ENCODE measurements around the gene ARHGAP21. TPM values are rescaled to one million over a fixed set of nuclear protein-coding genes. Genes with fewer than 3 reads are reported as not detected.

The ARHGAP21 gene
- total RNA-seq, 1 experiment from 2014 or later = 45.8 TPM

DNA sequence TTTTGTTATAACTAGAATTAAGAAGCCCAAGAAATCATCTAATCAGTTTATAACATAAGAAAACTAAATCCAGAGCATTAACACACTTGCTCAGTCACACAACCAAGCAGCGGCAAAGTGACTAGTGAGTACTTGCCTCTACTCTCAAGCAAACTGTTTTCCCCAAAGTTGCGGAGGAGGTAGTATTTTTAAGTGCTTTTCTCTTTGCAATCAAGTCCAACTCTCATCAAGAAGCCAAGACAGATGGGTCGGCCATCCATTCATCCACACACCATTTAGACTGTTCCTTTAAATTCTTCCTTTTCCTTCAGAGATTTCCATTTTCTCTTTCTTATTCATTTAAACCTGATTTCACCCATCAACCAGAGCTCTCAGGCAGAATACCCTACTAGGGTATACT is 25.4 kb downstream of the ARHGAP21 start:
- POLR2A ChIA-PET = no interaction called here
- CTCF ChIA-PET = no interaction called here
- DNase-seq (ENCODE audit: low read depth, low spot score) = no peak

DNA sequence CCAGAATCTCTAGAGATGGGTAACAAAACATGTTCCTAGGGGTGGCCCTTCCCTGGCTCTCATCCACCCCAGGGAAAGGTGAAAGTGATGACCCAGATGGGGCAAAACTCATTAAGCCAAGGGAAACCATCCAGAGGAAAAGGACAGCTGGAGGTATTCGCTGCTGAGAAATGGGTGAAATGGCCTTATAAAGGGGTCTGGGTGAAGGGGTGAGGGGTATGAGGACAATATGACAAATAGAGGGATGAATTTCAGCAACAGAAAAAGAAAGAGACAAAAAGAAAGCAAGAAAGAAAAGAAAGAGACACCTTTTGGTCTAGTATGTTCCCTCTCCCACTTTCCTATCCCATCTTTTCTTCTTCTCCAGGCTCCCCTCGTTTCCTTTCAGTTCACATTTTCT is 26.6 kb downstream of the ARHGAP21 start:
- no TSS peak for BruUV-seq (replicated peaks)
- POLR2A ChIA-PET = no interaction called here
- DNase-seq (ENCODE audit: low read depth, low spot score) (no peak), ATAC-seq (no peak)
- H3K4me3 ChIP-seq (ENCODE audit: low read depth in 2 of 2, low read length in 2 of 2) = no peak overlapping the region
- in situ Hi-C loops (cut with HindIII; ENCODE audit: low pct_unique_long_range_greater_than_20kb, low sequenced_read_pairs) (no loop called here), intact Hi-C loops (cut with micrococcal nuclease; ENCODE audit: unreplicated experiment) (no loop called here)
- CTCF ChIA-PET = no interaction called here
- no peaks in the 10 kb centered on the region for H3K4me1 ChIP-seq (ENCODE audit: control insufficient read depth, insufficient read depth, low read length)
- TF ChIP-seq, protein P1, sequence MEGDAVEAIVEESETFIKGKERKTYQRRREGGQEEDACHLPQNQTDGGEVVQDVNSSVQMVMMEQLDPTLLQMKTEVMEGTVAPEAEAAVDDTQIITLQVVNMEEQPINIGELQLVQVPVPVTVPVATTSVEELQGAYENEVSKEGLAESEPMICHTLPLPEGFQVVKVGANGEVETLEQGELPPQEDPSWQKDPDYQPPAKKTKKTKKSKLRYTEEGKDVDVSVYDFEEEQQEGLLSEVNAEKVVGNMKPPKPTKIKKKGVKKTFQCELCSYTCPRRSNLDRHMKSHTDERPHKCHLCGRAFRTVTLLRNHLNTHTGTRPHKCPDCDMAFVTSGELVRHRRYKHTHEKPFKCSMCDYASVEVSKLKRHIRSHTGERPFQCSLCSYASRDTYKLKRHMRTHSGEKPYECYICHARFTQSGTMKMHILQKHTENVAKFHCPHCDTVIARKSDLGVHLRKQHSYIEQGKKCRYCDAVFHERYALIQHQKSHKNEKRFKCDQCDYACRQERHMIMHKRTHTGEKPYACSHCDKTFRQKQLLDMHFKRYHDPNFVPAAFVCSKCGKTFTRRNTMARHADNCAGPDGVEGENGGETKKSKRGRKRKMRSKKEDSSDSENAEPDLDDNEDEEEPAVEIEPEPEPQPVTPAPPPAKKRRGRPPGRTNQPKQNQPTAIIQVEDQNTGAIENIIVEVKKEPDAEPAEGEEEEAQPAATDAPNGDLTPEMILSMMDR (IDR thresholded peaks at IDR 0.05) = no peak
- TF ChIP-seq, protein P2, sequence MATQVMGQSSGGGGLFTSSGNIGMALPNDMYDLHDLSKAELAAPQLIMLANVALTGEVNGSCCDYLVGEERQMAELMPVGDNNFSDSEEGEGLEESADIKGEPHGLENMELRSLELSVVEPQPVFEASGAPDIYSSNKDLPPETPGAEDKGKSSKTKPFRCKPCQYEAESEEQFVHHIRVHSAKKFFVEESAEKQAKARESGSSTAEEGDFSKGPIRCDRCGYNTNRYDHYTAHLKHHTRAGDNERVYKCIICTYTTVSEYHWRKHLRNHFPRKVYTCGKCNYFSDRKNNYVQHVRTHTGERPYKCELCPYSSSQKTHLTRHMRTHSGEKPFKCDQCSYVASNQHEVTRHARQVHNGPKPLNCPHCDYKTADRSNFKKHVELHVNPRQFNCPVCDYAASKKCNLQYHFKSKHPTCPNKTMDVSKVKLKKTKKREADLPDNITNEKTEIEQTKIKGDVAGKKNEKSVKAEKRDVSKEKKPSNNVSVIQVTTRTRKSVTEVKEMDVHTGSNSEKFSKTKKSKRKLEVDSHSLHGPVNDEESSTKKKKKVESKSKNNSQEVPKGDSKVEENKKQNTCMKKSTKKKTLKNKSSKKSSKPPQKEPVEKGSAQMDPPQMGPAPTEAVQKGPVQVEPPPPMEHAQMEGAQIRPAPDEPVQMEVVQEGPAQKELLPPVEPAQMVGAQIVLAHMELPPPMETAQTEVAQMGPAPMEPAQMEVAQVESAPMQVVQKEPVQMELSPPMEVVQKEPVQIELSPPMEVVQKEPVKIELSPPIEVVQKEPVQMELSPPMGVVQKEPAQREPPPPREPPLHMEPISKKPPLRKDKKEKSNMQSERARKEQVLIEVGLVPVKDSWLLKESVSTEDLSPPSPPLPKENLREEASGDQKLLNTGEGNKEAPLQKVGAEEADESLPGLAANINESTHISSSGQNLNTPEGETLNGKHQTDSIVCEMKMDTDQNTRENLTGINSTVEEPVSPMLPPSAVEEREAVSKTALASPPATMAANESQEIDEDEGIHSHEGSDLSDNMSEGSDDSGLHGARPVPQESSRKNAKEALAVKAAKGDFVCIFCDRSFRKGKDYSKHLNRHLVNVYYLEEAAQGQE (IDR thresholded peaks at IDR 0.05; ENCODE audit: insufficient read depth in 1 of 2, low read depth in 2 of 2, low read length in 1 of 2) = no peak
- TF ChIP-seq SIN3A (IDR thresholded peaks at IDR 0.05; ENCODE audit: borderline replicate concordance, insufficient read depth, low read depth, low read length) = no peak
- TF ChIP-seq TCF7L2 (IDR thresholded peaks at IDR 0.05; ENCODE audit: low read depth, low read length) = no peak
- TF ChIP-seq POLR2AphosphoS5 (IDR thresholded peaks at IDR 0.05; ENCODE audit: low read depth, low read length) = no peak
- no peaks in the 10 kb centered on the region for H3K27me3 ChIP-seq (ENCODE audit: control insufficient read depth, insufficient read depth, low read length)
- H3K27ac ChIP-seq (ENCODE audit: low read length) = no peak overlapping the region
- no peaks in the 10 kb centered on the region for H3K9me3 ChIP-seq (ENCODE audit: control insufficient read depth, insufficient read depth, low read depth, low read length)
- no peaks in the 10 kb centered on the region for H3K36me3 ChIP-seq (ENCODE audit: control insufficient read depth, insufficient read depth, low read length)

More for the DNA sequence above, 25.4 kb downstream of the ARHGAP21 start:
- TF ChIP-seq POLR2AphosphoS5 (IDR thresholded peaks at IDR 0.05; ENCODE audit: low read depth, low read length) = no peak
- no peak for TF ChIP-seq SIN3A (IDR thresholded peaks at IDR 0.05; ENCODE audit: borderline replicate concordance, insufficient read depth, low read depth, low read length)
- TF ChIP-seq, protein P1 (IDR thresholded peaks at IDR 0.05) = no peak
- TF ChIP-seq, protein P2 (IDR thresholded peaks at IDR 0.05; ENCODE audit: insufficient read depth in 1 of 2, low read depth in 2 of 2, low read length in 1 of 2) = no peak
- TF ChIP-seq TCF7L2 (IDR thresholded peaks at IDR 0.05; ENCODE audit: low read depth, low read length) = no peak
- Histone ChIP-seq H3K27me3 (ENCODE audit: control insufficient read depth, insufficient read depth, low read length) (no peaks in the 10 kb centered on the region), H3K27ac (ENCODE audit: low read length) (no peak overlapping the region), H3K4me1 (ENCODE audit: control insufficient read depth, insufficient read depth, low read length) (no peaks in the 10 kb centered on the region), H3K9me3 (ENCODE audit: control insufficient read depth, insufficient read depth, low read depth, low read length) (no peaks in the 10 kb centered on the region), H3K4me3 (ENCODE audit: low read depth in 2 of 2, low read length in 2 of 2) (no peak overlapping the region), H3K36me3 (ENCODE audit: control insufficient read depth, insufficient read depth, low read length) (no peaks in the 10 kb centered on the region)
- no TSS peak for BruUV-seq (replicated peaks)
- intact Hi-C loops (cut with micrococcal nuclease; ENCODE audit: unreplicated experiment) = no loop called here
- no peak for ATAC-seq
- in situ Hi-C loops (cut with HindIII; ENCODE audit: low pct_unique_long_range_greater_than_20kb, low sequenced_read_pairs) = no loop called here
